Astrocyte (in vitro differentiated cells and primary cell): ENCODE measurements around the gene BMP10. TPM values are rescaled to one million over a fixed set of nuclear protein-coding genes. Genes with fewer than 3 reads are reported as not detected.
A peak's percentile ranks its signal among the peaks of the same experiment; 100 is the strongest.
"Not testable (repeated sequence)": the region's sequence is repeated elsewhere in the genome, so short reads cannot be mapped to it uniquely, and the experiment has no call there.

Source experiments
- DNase-seq: peaks from one replicate; pipeline ENCODE4 v3.0.0-alpha.2; 2010; ENCODE audit warnings: low read depth
- FAIRE-seq: peaks from 2 replicates; lab custom pipeline; 2011; peaks lifted over from hg19 to GRCh38; lab: Jason Lieb, UNC
- H2AFZ ChIP-seq: 2 replicates; pipeline ENCODE4 v1.6.0; 2012; ENCODE audit warnings: low read depth, low read length, inconsistent platforms
- H3K27ac ChIP-seq: 2 replicates; pipeline ENCODE4 v1.5.1; 2011; ENCODE audit warnings: low read depth, low read length, inconsistent platforms
- H3K27me3 ChIP-seq: 2 replicates; pipeline ENCODE4 v1.6.0; 2011; ENCODE audit warnings: low read length, inconsistent platforms; ENCODE audit not compliant: insufficient read depth
- H3K36me3 ChIP-seq: 2 replicates; pipeline ENCODE4 v1.5.1; 2011; ENCODE audit warnings: low read length, inconsistent platforms; ENCODE audit not compliant: insufficient read depth
- H3K4me1 ChIP-seq: 2 replicates; pipeline ENCODE4 v1.5.1; 2011; ENCODE audit warnings: low read length, inconsistent platforms; ENCODE audit not compliant: insufficient read depth
- H3K4me2 ChIP-seq: 2 replicates; pipeline ENCODE4 v1.6.0; 2012; ENCODE audit warnings: low read length, inconsistent platforms
- H3K4me3 ChIP-seq: 2 replicates; pipeline ENCODE4 v1.5.1; 2011; ENCODE audit warnings: low read depth, mild to moderate bottlenecking, low read length, inconsistent platforms; ENCODE audit not compliant: insufficient read depth
- H3K79me2 ChIP-seq: 2 replicates; pipeline ENCODE4 v1.6.0; 2012; ENCODE audit warnings: mild to moderate bottlenecking, low read length, inconsistent platforms; ENCODE audit not compliant: insufficient read depth
- H3K9ac ChIP-seq: 2 replicates; pipeline ENCODE4 v1.6.0; 2012; ENCODE audit warnings: mild to moderate bottlenecking, low read length, inconsistent platforms
- H3K9me3 ChIP-seq: 2 replicates; pipeline ENCODE4 v1.5.1; 2012; ENCODE audit warnings: low read depth, mild to moderate bottlenecking, low read length, inconsistent platforms; ENCODE audit not compliant: insufficient read depth
- H4K20me1 ChIP-seq: 2 replicates; pipeline ENCODE4 v1.6.0; 2012; ENCODE audit warnings: low read length, inconsistent platforms; ENCODE audit not compliant: insufficient read depth
- H3K27ac Mint-ChIP-seq: one replicate; pipeline ENCODE4 v1.8.0; 2021; ENCODE audit warnings: mild to moderate bottlenecking, mixed read lengths; ENCODE audit not compliant: unreplicated experiment
- H3K27me3 Mint-ChIP-seq: one replicate; pipeline ENCODE4 v1.8.0; 2021; ENCODE audit warnings: low read depth, mixed read lengths; ENCODE audit not compliant: unreplicated experiment
- H3K36me3 Mint-ChIP-seq: one replicate; pipeline ENCODE4 v1.8.0; 2021; ENCODE audit warnings: low read depth, mixed read lengths; ENCODE audit not compliant: unreplicated experiment
- H3K4me1 Mint-ChIP-seq: one replicate; pipeline ENCODE4 v1.8.0; 2021; ENCODE audit warnings: low read depth, mixed read lengths; ENCODE audit not compliant: unreplicated experiment
- H3K4me3 Mint-ChIP-seq: one replicate; pipeline ENCODE4 v1.8.0; 2021; ENCODE audit warnings: mild to moderate bottlenecking, moderate library complexity, mixed read lengths; ENCODE audit not compliant: unreplicated experiment
- H3K9me3 Mint-ChIP-seq: one replicate; pipeline ENCODE4 v1.8.0; 2021; ENCODE audit warnings: mild to moderate bottlenecking, mixed read lengths; ENCODE audit not compliant: unreplicated experiment
- EZH2 ChIP-seq: IDR thresholded peaks from 2 replicates; pipeline ENCODE4 v1.6.1; 2012; ENCODE audit warnings: mild to moderate bottlenecking, low read length, inconsistent platforms; ENCODE audit not compliant: insufficient read depth
- total RNA-seq: library from RNA; stranded (reverse); gene quantifications from 2 replicates; pipeline ENCODE4 v1.2.1, GENCODE V29; 2021
- TF ChIP-seq, protein P1 (sequence below): IDR thresholded peaks from 2 replicates; pipeline ENCODE4 v1.5.1; 2011; ENCODE audit warnings: low read depth, mild to moderate bottlenecking, inconsistent platforms, low read length, moderate library complexity; ENCODE audit not compliant: insufficient read depth

BMP10 gene
- total RNA-seq, 1 donor from 2014 or later, result not detected

DNA sequence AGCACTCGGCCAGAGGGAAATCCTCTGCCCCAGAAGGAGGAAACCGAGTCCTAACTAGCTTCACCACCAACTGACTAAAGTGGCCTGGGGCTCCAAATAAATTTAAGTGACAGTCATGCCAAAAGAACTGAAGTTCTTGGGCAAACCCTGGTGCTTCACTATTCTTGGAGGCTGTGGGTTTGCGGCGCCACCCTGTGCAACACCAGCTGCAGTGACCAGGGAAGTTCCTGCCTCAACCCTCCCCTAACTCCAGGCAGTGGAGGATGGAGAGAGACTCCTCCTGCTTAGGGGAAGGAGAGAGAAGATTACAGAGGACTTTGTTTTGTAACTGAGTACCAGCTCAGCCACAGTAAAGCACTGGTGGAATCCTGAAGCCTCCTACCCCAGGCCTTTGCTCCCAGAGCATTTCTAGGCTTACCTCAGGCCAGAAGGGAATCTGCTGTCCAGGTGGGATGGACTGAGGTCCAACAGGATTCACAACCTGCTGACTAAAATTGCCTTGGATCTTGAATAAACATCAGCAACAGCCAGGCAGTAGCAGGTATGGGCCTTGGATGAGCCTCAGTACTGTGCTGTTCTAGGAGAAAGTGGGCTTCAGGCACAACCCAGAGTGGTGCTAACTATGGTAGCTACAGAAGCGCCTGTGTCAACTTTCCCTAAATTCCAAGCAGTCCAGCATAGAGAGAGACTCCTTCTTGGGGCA is 29.4 kb upstream of the BMP10 start:
- Mint-ChIP-seq H3K9me3 (peaks cover 15% of the 10 kb centered on the region), H3K27ac (no peak overlapping the region), H3K27me3 (peaks cover 2% of the 10 kb centered on the region), H3K4me3 (no peak overlapping the region), H3K4me1 (no peaks in the 10 kb centered on the region), H3K36me3 (no peaks in the 10 kb centered on the region)
- Histone ChIP-seq H3K36me3 (no peaks in the 10 kb centered on the region), H2AFZ (no peak overlapping the region), H3K79me2 (no peaks in the 10 kb centered on the region), H3K27me3 (no peaks in the 10 kb centered on the region), H3K9ac (no peak overlapping the region), H3K4me2 (no peak overlapping the region), H3K4me1 (no peaks in the 10 kb centered on the region), H4K20me1 (no peaks in the 10 kb centered on the region), H3K4me3 (no peak overlapping the region), H3K27ac (no peak overlapping the region), H3K9me3 (no peaks in the 10 kb centered on the region)
- no peak for FAIRE-seq
- no peak for DNase-seq
- TF ChIP-seq, protein P1, sequence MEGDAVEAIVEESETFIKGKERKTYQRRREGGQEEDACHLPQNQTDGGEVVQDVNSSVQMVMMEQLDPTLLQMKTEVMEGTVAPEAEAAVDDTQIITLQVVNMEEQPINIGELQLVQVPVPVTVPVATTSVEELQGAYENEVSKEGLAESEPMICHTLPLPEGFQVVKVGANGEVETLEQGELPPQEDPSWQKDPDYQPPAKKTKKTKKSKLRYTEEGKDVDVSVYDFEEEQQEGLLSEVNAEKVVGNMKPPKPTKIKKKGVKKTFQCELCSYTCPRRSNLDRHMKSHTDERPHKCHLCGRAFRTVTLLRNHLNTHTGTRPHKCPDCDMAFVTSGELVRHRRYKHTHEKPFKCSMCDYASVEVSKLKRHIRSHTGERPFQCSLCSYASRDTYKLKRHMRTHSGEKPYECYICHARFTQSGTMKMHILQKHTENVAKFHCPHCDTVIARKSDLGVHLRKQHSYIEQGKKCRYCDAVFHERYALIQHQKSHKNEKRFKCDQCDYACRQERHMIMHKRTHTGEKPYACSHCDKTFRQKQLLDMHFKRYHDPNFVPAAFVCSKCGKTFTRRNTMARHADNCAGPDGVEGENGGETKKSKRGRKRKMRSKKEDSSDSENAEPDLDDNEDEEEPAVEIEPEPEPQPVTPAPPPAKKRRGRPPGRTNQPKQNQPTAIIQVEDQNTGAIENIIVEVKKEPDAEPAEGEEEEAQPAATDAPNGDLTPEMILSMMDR, result no peak
- no peak for TF ChIP-seq EZH2

GRCh38 chr2:68895981-68896380 is 24.8 kb upstream of the BMP10 start:
- not testable (repeated sequence) for H3K4me1 ChIP-seq, H3K9ac ChIP-seq, H3K9me3 ChIP-seq, H3K27me3 ChIP-seq, FAIRE-seq, H3K4me3 Mint-ChIP-seq, H2AFZ ChIP-seq, H3K79me2 ChIP-seq, DNase-seq, H4K20me1 ChIP-seq, H3K36me3 Mint-ChIP-seq, H3K27ac Mint-ChIP-seq, H3K9me3 Mint-ChIP-seq, H3K27ac ChIP-seq, H3K4me1 Mint-ChIP-seq, H3K36me3 ChIP-seq, H3K4me2 ChIP-seq, H3K4me3 ChIP-seq, H3K27me3 Mint-ChIP-seq

DNA sequence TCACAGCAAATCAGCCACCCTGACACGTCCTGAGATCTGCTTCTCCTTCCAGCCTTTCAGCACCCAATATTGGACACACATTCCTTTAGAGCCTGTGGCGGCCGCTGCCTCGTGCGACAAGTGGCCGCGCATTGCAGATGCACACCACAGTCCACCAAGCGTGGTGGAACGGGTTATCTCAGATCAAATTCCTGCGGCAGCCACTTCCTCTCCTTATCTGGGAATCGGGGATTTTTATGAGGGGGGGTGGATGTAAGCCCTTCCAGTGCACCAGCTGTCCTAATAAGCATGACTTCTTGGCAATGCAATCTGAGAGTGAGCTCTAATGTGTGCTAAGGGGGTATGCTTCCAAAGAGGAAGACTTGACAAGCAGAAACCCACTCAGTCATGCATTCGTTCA is 18.3 kb upstream of the BMP10 start:
- Histone ChIP-seq H3K79me2 (no peaks in the 10 kb centered on the region), H3K4me1 (no peaks in the 10 kb centered on the region), H3K36me3 (no peaks in the 10 kb centered on the region), H3K27ac (no peak overlapping the region), H3K9me3 (no peaks in the 10 kb centered on the region), H2AFZ (no peak overlapping the region), H3K4me3 (no peak overlapping the region), H3K9ac (no peak overlapping the region), H3K4me2 (no peak overlapping the region), H3K27me3 (no peaks in the 10 kb centered on the region), H4K20me1 (no peaks in the 10 kb centered on the region)
- Mint-ChIP-seq H3K4me3 (no peak overlapping the region), H3K4me1 (peaks cover 4% of the 10 kb centered on the region), H3K9me3 (no peaks in the 10 kb centered on the region), H3K36me3 (no peaks in the 10 kb centered on the region), H3K27ac (no peak overlapping the region), H3K27me3 (peaks cover 10% of the 10 kb centered on the region)
- DNase-seq, result peak; percentile 55
- TF ChIP-seq, protein P1, result no peak
- TF ChIP-seq EZH2, result no peak
- FAIRE-seq, result no peak
